Trophoblast cell (in vitro differentiated cells and primary cell): ENCODE measurements around the gene ABCG1.

ENCODE experiments used
- DNase-seq, 2 donors: peaks; one replicate each; pipeline ENCODE4 v3.0.0-alpha.2; 2016
- H2AFZ ChIP-seq: 2 replicates; pipeline ENCODE4 v1.6.1; 2013; ENCODE audit warnings: low read length, moderate library complexity, mild to moderate bottlenecking; ENCODE audit not compliant: insufficient read depth, poor library complexity
- H2AK5ac ChIP-seq: 2 replicates; pipeline ENCODE4 v1.6.1; 2013; ENCODE audit warnings: mild to moderate bottlenecking, low read length
- H2BK120ac ChIP-seq: 2 replicates; pipeline ENCODE4 v1.6.1; 2013; ENCODE audit warnings: low read length, mild to moderate bottlenecking, moderate library complexity; ENCODE audit not compliant: insufficient read depth, poor library complexity
- H2BK12ac ChIP-seq: 2 replicates; pipeline ENCODE4 v1.6.1; 2013; ENCODE audit warnings: mild to moderate bottlenecking, low read length, moderate library complexity
- H2BK5ac ChIP-seq: 2 replicates; pipeline ENCODE4 v1.6.1; 2013; ENCODE audit warnings: low read length, low read depth, moderate library complexity, mild to moderate bottlenecking; ENCODE audit not compliant: poor library complexity
- H3K14ac ChIP-seq: 2 replicates; pipeline ENCODE4 v1.6.1; 2013; ENCODE audit warnings: mild to moderate bottlenecking, low read length
- H3K18ac ChIP-seq: 2 replicates; pipeline ENCODE4 v1.6.1; 2013; ENCODE audit warnings: mild to moderate bottlenecking, low read length
- H3K23ac ChIP-seq: 2 replicates; pipeline ENCODE4 v1.6.1; 2013; ENCODE audit warnings: low read length
- H3K27ac ChIP-seq: 2 replicates; pipeline ENCODE4 v1.5.1; 2013; ENCODE audit warnings: low read depth, mild to moderate bottlenecking, inconsistent platforms, low read length, moderate library complexity
- H3K27me3 ChIP-seq: 2 replicates; pipeline ENCODE4 v1.6.1; 2013; ENCODE audit warnings: inconsistent platforms, mild to moderate bottlenecking, low read length, moderate library complexity; ENCODE audit not compliant: insufficient read depth
- H3K36me3 ChIP-seq, 2 experiments: 1 replicate in 1 of 2; 2 replicates in 1 of 2; pipeline ENCODE4 v1.6.1; 2013; ENCODE audit warnings: low read length in 2 of 2, mild to moderate bottlenecking in 2 of 2, moderate library complexity in 1 of 2; ENCODE audit not compliant: insufficient read depth in 2 of 2, control insufficient read depth in 1 of 2
- H3K4ac ChIP-seq: 2 replicates; pipeline ENCODE4 v1.6.1; 2013; ENCODE audit warnings: low read depth, mild to moderate bottlenecking, low read length, moderate library complexity
- H3K4me1 ChIP-seq, 2 experiments: 1 replicate in 1 of 2; 2 replicates in 1 of 2; pipeline ENCODE4 v1.6.1; 2013; ENCODE audit warnings: low read length in 2 of 2, mild to moderate bottlenecking in 2 of 2, moderate library complexity in 1 of 2; ENCODE audit not compliant: insufficient read depth in 2 of 2, control insufficient read depth in 1 of 2
- H3K4me2 ChIP-seq: 2 replicates; pipeline ENCODE4 v1.6.1; 2013; ENCODE audit warnings: inconsistent platforms, mild to moderate bottlenecking, low read length, moderate library complexity
- H3K4me3 ChIP-seq: 2 replicates; pipeline ENCODE4 v1.5.1; 2013; ENCODE audit warnings: mild to moderate bottlenecking, low read depth, low read length, inconsistent platforms
- H3K79me1 ChIP-seq: one replicate; pipeline ENCODE4 v1.6.1; 2013; ENCODE audit warnings: low read length
- H3K79me2 ChIP-seq: 2 replicates; pipeline ENCODE4 v1.6.1; 2013; ENCODE audit warnings: low read length, mild to moderate bottlenecking; ENCODE audit not compliant: control insufficient read depth, insufficient read depth, poor library complexity
- H3K9ac ChIP-seq: 2 replicates; pipeline ENCODE4 v1.6.1; 2013; ENCODE audit warnings: mild to moderate bottlenecking, low read length
- H3K9me3 ChIP-seq: 2 replicates; pipeline ENCODE4 v1.6.1; 2013; ENCODE audit warnings: low read depth, mild to moderate bottlenecking, control low read depth, inconsistent platforms, low read length; ENCODE audit not compliant: insufficient read depth
- H4K12ac ChIP-seq: 2 replicates; pipeline ENCODE4 v1.6.1; 2013; ENCODE audit warnings: low read depth, mild to moderate bottlenecking, low read length, moderate library complexity
- H4K8ac ChIP-seq: 2 replicates; pipeline ENCODE4 v1.6.1; 2013; ENCODE audit warnings: low read depth, mild to moderate bottlenecking, low read length, moderate library complexity
- H4K91ac ChIP-seq: one replicate; pipeline ENCODE4 v1.6.1; 2013; ENCODE audit warnings: low read depth, mild to moderate bottlenecking, low read length, moderate library complexity
- WGBS: extraction: QIAGEN DNeasy Blood & Tissue Kit; methylation state at CpG from one replicate; pipeline ENCODE4 v1.1.7; 2013; ENCODE audit warnings: missing lambda C conversion rate; ENCODE audit not compliant: insufficient read length, insufficient coverage; ENCODE audit errors: extremely low coverage; 5-methylcytosine and 5-hydroxymethylcytosine counted together

ABCG1 gene

GRCh38 chr21:42320791-42321190, 101.9 kb downstream of the ABCG1 start:
- Histone ChIP-seq H3K27me3 (no peaks in the 10 kb centered on the region), H3K4me2 (no peak overlapping the region), H3K4me3 (no peak overlapping the region), H3K4me1 (peaks cover 0 to 3% of the 10 kb centered on the region in 2 experiments), H3K18ac (no peak overlapping the region), H2AFZ (no peak overlapping the region), H2BK120ac (no peak overlapping the region), H3K9ac (no peak overlapping the region), H4K8ac (no peak overlapping the region), H3K14ac (no peak overlapping the region), H4K12ac (no peak overlapping the region), H3K79me1 (no peaks in the 10 kb centered on the region), H3K79me2 (no peaks in the 10 kb centered on the region), H3K36me3 (no peaks in the 10 kb centered on the region), H3K4ac (no peak overlapping the region), H3K23ac (no peak overlapping the region), H2AK5ac (no peak overlapping the region), H4K91ac (no peak overlapping the region), H3K27ac (no peak overlapping the region), H2BK5ac (no peak overlapping the region), H2BK12ac (no peak overlapping the region), H3K9me3 (peaks cover 3% of the 10 kb centered on the region)
- DNase-seq: no peak
- no CpG with 5 or more reads among the region's 8 CpGs for WGBS

GRCh38 chr21:42321231-42321630, 102.3 kb downstream of the ABCG1 start:
- no peaks in the 10 kb centered on the region for H3K27me3 ChIP-seq
- no peak overlapping the region for H3K27ac ChIP-seq
- WGBS: no CpG with 5 or more reads among the region's 10 CpGs

GRCh38 chr21:42321845-42322244, 102.9 kb downstream of the ABCG1 start:
- Histone ChIP-seq H3K27ac (no peak overlapping the region), H4K8ac (no peak overlapping the region), H2BK12ac (no peak overlapping the region), H2AK5ac (no peak overlapping the region), H4K91ac (no peak overlapping the region), H3K18ac (no peak overlapping the region), H2BK5ac (no peak overlapping the region), H3K9ac (no peak overlapping the region), H3K4me2 (no peak overlapping the region), H3K4ac (no peak overlapping the region), H3K79me2 (no peaks in the 10 kb centered on the region), H3K4me1 (peaks cover 0 to 3% of the 10 kb centered on the region in 2 experiments), H4K12ac (no peak overlapping the region), H3K36me3 (no peaks in the 10 kb centered on the region), H3K4me3 (no peak overlapping the region), H3K79me1 (no peaks in the 10 kb centered on the region), H3K9me3 (peaks cover 3% of the 10 kb centered on the region), H3K27me3 (no peaks in the 10 kb centered on the region), H3K23ac (no peak overlapping the region), H2AFZ (no peak overlapping the region), H3K14ac (no peak overlapping the region), H2BK120ac (no peak overlapping the region)
- no CpG with 5 or more reads among the region's 4 CpGs for WGBS
- no peak for DNase-seq

More at GRCh38 chr21:42321231-42321630, 102.3 kb downstream of the ABCG1 start:
- Histone ChIP-seq H3K4me2 (no peak overlapping the region), H4K8ac (no peak overlapping the region), H3K9ac (no peak overlapping the region), H3K4me1 (peaks cover 0 to 3% of the 10 kb centered on the region in 2 experiments), H4K91ac (no peak overlapping the region), H3K4ac (no peak overlapping the region), H3K36me3 (no peaks in the 10 kb centered on the region), H3K14ac (no peak overlapping the region), H2AK5ac (no peak overlapping the region), H3K23ac (no peak overlapping the region), H3K79me2 (no peaks in the 10 kb centered on the region), H3K9me3 (peaks cover 3% of the 10 kb centered on the region), H4K12ac (no peak overlapping the region), H3K79me1 (no peaks in the 10 kb centered on the region), H3K18ac (no peak overlapping the region), H2AFZ (no peak overlapping the region), H2BK5ac (no peak overlapping the region), H3K4me3 (no peak overlapping the region), H2BK120ac (no peak overlapping the region), H2BK12ac (no peak overlapping the region)
- DNase-seq: no peak

- WGBS: no CpG with 5 or more reads among the region's 6 CpGs
- H3K4me2 ChIP-seq: no peak overlapping the region
- no peak overlapping the region for H3K9ac ChIP-seq
- no peak overlapping the region for H2BK12ac ChIP-seq
- H2BK5ac ChIP-seq: no peak overlapping the region
- H3K18ac ChIP-seq: no peak overlapping the region
- no peak overlapping the region for H3K14ac ChIP-seq
- H3K36me3 ChIP-seq: no peaks in the 10 kb centered on the region
- no peak overlapping the region for H2AFZ ChIP-seq
- no peak for DNase-seq
- no peaks in the 10 kb centered on the region for H3K79me2 ChIP-seq
- peaks cover 6% of the 10 kb centered on the region for H3K9me3 ChIP-seq
- no peak overlapping the region for H2BK120ac ChIP-seq
- H3K27ac ChIP-seq: no peak overlapping the region
- H4K12ac ChIP-seq: no peak overlapping the region
- H3K4me1 ChIP-seq: peaks cover 0 to 3% of the 10 kb centered on the region in 2 experiments
- H3K27me3 ChIP-seq: no peaks in the 10 kb centered on the region
- no peak overlapping the region for H3K23ac ChIP-seq
- no peak overlapping the region for H3K4ac ChIP-seq
- no peak overlapping the region for H4K91ac ChIP-seq
- no peak overlapping the region for H3K4me3 ChIP-seq
- no peak overlapping the region for H2AK5ac ChIP-seq
- no peaks in the 10 kb centered on the region for H3K79me1 ChIP-seq
- no peak overlapping the region for H4K8ac ChIP-seq
Observed at GRCh38 chr21:42324896-42325295, 106.0 kb downstream of the ABCG1 start.
